BJ (cell line): ENCODE measurements around the gene FAM25A. TPM values are rescaled to one million over a fixed set of nuclear protein-coding genes. Genes with fewer than 3 reads are reported as not detected.

Experiments
- CTCF ChIA-PET: fragments of 350-600 bp; formaldehyde crosslinking; extraction: SDS; loops from one replicate; lab custom pipeline; 2021; ENCODE audit warnings: antibody characterized with exemption, inconsistent platforms; lab: Yijun Ruan, JAX
- POLR2A ChIA-PET: fragments of 300-600 bp; sonication (Branson Sonifier 250); formaldehyde crosslinking; extraction: SDS; loops from one replicate; lab custom pipeline; 2021; ENCODE audit warnings: antibody characterized with exemption; lab: Charles Lee
- DNase-seq: peaks from one replicate; pipeline ENCODE4 v3.0.0-alpha.2; 2011; ENCODE audit warnings: low read depth
- H3K27me3 ChIP-seq: 2 replicates; pipeline ENCODE4 v1.6.0; 2011; ENCODE audit warnings: low read length; ENCODE audit not compliant: control insufficient read depth, insufficient read depth
- H3K36me3 ChIP-seq: 2 replicates; pipeline ENCODE4 v1.5.1; 2011; ENCODE audit warnings: low read length; ENCODE audit not compliant: control insufficient read depth, insufficient read depth
- H3K4me3 ChIP-seq: 2 replicates; pipeline ENCODE4 v1.5.1; 2011; ENCODE audit warnings: low read depth, mild to moderate bottlenecking, control low read depth, low read length
- polyA plus RNA-seq: library from polyadenylated mRNA; depleted of rRNA; stranded (reverse); fragments of >200 nt; gene quantifications from 2 replicates; pipeline ENCODE4 v1.2.3, GENCODE V29; 2011
- TF ChIP-seq, protein P1 (sequence below): IDR thresholded peaks from 2 replicates; pipeline ENCODE4 v1.5.1; 2011; ENCODE audit warnings: low read depth, mild to moderate bottlenecking, control low read depth, inconsistent platforms, low read length, moderate library complexity; ENCODE audit not compliant: insufficient read depth

Gene FAM25A
- polyA plus RNA-seq, 1 experiment, result not detected

DNA sequence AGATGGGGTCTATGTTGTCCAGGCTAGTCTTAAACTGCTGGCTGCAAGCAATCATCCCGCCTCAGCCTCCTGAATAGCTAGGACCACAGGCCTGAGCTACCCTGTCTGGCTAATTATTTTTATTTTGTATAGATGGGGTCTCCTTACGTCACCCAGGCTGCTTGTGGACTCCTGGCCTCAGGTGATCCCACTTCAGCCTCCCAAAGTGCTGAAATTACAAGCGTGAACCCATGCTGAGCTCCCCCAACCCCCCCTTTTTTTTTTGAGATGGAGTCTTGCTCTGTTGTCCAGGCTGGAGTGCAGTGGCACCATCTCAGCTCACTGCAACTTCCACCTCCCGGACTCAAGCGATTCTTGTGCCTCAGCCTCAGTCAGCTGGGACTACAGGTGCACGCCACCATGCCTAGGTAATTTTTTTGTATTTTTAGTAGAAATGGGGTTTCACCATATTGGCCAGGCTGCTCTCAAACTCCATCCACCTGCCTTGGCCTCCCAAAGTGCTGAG is 25.4 kb downstream of the FAM25A start:
- peaks cover 4% of the 10 kb centered on the region for H3K36me3 ChIP-seq
- H3K4me3 ChIP-seq, result no peak overlapping the region
- no peak for DNase-seq
- TF ChIP-seq, protein P1, sequence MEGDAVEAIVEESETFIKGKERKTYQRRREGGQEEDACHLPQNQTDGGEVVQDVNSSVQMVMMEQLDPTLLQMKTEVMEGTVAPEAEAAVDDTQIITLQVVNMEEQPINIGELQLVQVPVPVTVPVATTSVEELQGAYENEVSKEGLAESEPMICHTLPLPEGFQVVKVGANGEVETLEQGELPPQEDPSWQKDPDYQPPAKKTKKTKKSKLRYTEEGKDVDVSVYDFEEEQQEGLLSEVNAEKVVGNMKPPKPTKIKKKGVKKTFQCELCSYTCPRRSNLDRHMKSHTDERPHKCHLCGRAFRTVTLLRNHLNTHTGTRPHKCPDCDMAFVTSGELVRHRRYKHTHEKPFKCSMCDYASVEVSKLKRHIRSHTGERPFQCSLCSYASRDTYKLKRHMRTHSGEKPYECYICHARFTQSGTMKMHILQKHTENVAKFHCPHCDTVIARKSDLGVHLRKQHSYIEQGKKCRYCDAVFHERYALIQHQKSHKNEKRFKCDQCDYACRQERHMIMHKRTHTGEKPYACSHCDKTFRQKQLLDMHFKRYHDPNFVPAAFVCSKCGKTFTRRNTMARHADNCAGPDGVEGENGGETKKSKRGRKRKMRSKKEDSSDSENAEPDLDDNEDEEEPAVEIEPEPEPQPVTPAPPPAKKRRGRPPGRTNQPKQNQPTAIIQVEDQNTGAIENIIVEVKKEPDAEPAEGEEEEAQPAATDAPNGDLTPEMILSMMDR, result no peak
- CTCF ChIA-PET, result interaction anchor here (1.4 kb wide), 1 partner anchor 9 kb away, joined by 4 read pairs; no protein-coding TSS in a partner anchor
- no peaks in the 10 kb centered on the region for H3K27me3 ChIP-seq
- POLR2A ChIA-PET, result no interaction called here

- no peak for DNase-seq
- POLR2A ChIA-PET, result no interaction called here
- Histone ChIP-seq H3K27me3 (no peaks in the 10 kb centered on the region), H3K4me3 (no peak overlapping the region), H3K36me3 (peaks cover 15% of the 10 kb centered on the region)
- CTCF ChIA-PET, result no interaction called here
- TF ChIP-seq, protein P1, result no peak
Measured at GRCh38 chr10:87053111-87053510, 33.0 kb downstream of the FAM25A start.

DNA sequence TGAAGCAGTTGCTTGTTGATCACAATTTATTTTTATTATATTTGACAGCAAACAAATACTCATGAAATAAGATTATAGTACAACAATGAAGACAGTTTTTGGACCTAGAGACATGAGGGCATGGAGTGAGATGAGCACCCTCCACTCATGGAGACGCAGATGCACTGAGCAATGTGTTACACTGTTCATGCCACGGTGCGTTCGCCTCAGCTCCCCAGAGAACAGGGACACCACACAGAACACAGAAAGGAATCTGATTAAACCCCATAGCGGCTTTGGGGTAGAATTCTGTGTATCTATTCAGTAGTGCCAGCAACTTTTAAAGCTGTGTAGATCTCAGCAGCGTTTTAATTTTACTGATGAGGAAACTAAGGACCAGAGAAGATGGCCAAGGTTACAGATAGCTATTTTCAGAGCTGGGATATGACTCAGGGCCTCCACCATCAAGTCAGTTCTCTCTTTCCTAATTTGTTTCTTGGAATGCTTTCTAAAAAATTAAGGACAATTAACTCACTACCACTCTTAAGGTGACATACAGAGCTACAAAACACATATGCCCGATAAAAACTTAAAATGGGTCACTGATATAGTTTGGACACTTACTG is 33.6 kb downstream of the FAM25A start:
- no peak for DNase-seq
- Histone ChIP-seq H3K4me3 (no peak overlapping the region), H3K27me3 (no peaks in the 10 kb centered on the region), H3K36me3 (peaks cover 15% of the 10 kb centered on the region)
- ChIA-PET POLR2A (interaction anchor here (1.2 kb wide), 1 partner anchor 19 kb away, joined by 3 read pairs; no protein-coding TSS in a partner anchor), CTCF (interaction anchor here (0.7 to 1.6 kb wide), 5 partner anchors 10 to 366 kb away, joined by 3 to 4 read pairs (median 4); partner anchors contain the start of gene ADIRF)
- TF ChIP-seq, protein P1, result no peak

GRCh38 chr10:87054373-87055295 is 34.5 kb downstream of the FAM25A start:
- no peak for DNase-seq
- CTCF ChIA-PET, result interaction anchor here (0.7 to 1.6 kb wide), 8 partner anchors 9 to 538 kb away, joined by 3 to 5 read pairs (median 4); partner anchors contain the start of gene ADIRF
- TF ChIP-seq, protein P1, result peak; percentile 34; the same call in 1 of the 2 replicates
- Histone ChIP-seq H3K27me3 (no peaks in the 10 kb centered on the region), H3K36me3 (peaks cover 15% of the 10 kb centered on the region), H3K4me3 (no peak overlapping the region)
- POLR2A ChIA-PET, result interaction anchor here (0.6 to 1.2 kb wide), 2 partner anchors 11 to 18 kb away, joined by 3 to 8 read pairs; no protein-coding TSS in a partner anchor

DNA sequence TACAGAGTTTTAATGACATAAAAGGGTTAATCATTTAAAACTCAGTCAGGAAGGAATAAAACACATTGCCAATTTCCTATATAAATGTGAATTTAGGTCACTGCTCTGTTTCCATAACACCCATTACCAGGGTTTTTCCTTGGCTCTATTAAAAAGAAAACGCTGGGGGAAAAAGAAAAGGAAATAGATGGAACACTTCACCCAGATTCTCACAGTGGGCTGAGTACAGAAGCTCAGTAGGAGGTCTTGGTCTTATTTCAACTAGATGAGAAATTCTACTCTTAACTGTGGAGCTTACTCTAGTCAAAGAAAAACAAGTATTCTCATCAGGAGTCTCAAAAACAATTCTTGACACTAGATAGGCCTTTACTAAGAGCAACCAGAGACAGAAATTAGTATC is 38.1 kb downstream of the FAM25A start:
- H3K4me3 ChIP-seq, result no peak overlapping the region
- no peaks in the 10 kb centered on the region for H3K27me3 ChIP-seq
- peaks cover 10% of the 10 kb centered on the region for H3K36me3 ChIP-seq
- CTCF ChIA-PET, result no interaction called here
- POLR2A ChIA-PET, result no interaction called here
- TF ChIP-seq, protein P1, result no peak
- DNase-seq, result no peak
